Measurements from ENCODE around the gene HCFC2.

Gene HCFC2

GRCh38 chr12:104049278-104049902 is 14.9 kb upstream of the HCFC2 start:
- Mint-ChIP-seq H3K27ac (no peak overlapping the region), H3K4me3 (no peak overlapping the region), H3K4me1 (peaks cover 12% of the 10 kb centered on the region), H3K36me3 (no peaks in the 10 kb centered on the region), H3K9me3 (no peaks in the 10 kb centered on the region), H3K27me3 (peaks cover 42% of the 10 kb centered on the region)
- no peak for ATAC-seq

- H3K9me3 Mint-ChIP-seq: no peaks in the 10 kb centered on the region
- H3K36me3 Mint-ChIP-seq: no peaks in the 10 kb centered on the region
- H3K27ac Mint-ChIP-seq: no peak within 1 kb of the TSS
- H3K27me3 Mint-ChIP-seq: peaks cover 47% of the 10 kb centered on the region
- H3K4me1 Mint-ChIP-seq: peaks cover 12% of the 10 kb centered on the region
- ATAC-seq: no peak
- H3K4me3 Mint-ChIP-seq: peak within 1 kb of the TSS; percentile 33
These were observed 14.4 kb upstream of the HCFC2 start, which contains the start of gene GLT8D2 for GRCh38 chr12:104049903-104050356. TSS of gene GLT8D2 (minus strand) at chr12:104050187. CDS start at chr12:104019648, 30,539 bp downstream.

GRCh38 chr12:104050436-104050835 is 13.9 kb upstream of the HCFC2 start:
- peaks cover 49% of the 10 kb centered on the region for H3K27me3 Mint-ChIP-seq
- H3K4me3 Mint-ChIP-seq: no peak overlapping the region
- no peaks in the 10 kb centered on the region for H3K9me3 Mint-ChIP-seq
- peaks cover 8% of the 10 kb centered on the region for H3K4me1 Mint-ChIP-seq
- no peak overlapping the region for H3K27ac Mint-ChIP-seq
- H3K36me3 Mint-ChIP-seq: no peaks in the 10 kb centered on the region
- ATAC-seq: no peak

DNA sequence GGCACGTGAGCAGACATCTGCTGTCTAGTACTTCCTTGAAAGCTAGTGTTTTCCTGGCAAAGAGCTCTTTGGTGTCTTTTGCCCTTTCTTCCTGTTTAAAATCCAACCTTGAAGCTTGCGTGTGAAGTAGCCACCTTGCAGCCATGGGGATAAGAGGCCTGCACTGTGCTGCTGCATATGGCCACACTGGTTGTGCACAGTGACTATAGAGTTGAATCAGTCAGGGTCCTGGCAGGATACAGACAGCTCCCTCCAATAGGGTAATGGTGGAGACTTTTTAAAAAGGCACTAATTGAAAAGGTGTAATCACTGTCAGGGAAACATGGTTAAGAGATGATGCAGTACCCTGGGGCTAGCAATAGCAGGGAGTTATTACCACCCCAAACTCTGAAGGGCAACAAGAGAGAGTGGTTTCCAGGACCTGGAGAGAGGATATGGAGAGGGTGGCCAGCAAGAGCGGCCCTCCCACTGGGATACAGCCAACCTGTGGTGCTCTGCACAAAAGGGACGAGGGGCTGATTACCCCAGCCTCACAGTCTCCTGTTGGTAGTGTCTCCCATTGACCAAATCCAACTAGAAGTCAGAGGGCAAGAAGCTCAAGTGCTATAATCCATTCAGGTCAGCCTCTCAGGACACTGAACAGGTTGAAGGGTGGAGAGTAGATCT is 9.5 kb upstream of the HCFC2 start:
- no peak for ATAC-seq
- Mint-ChIP-seq H3K36me3 (no peaks in the 10 kb centered on the region), H3K27me3 (peaks cover 54% of the 10 kb centered on the region), H3K4me1 (peaks cover 5% of the 10 kb centered on the region), H3K9me3 (peaks cover 3% of the 10 kb centered on the region), H3K4me3 (no peak overlapping the region), H3K27ac (no peak overlapping the region)

GRCh38 chr12:104055686-104056388 is 8.5 kb upstream of the HCFC2 start:
- Mint-ChIP-seq H3K9me3 (peaks cover 3% of the 10 kb centered on the region), H3K4me3 (no peak overlapping the region), H3K36me3 (no peaks in the 10 kb centered on the region), H3K4me1 (no peaks in the 10 kb centered on the region), H3K27ac (no peak overlapping the region), H3K27me3 (peaks cover 43% of the 10 kb centered on the region)
- ATAC-seq: no peak

- ATAC-seq: no peak
- Mint-ChIP-seq H3K27me3 (peaks cover 37% of the 10 kb centered on the region), H3K36me3 (no peaks in the 10 kb centered on the region), H3K4me3 (no peak overlapping the region), H3K27ac (no peak overlapping the region), H3K4me1 (no peaks in the 10 kb centered on the region), H3K9me3 (peaks cover 3% of the 10 kb centered on the region)
These were observed 7.8 kb upstream of the HCFC2 start for GRCh38 chr12:104056419-104056972.

GRCh38 chr12:104057771-104058197 is 6.5 kb upstream of the HCFC2 start:
- H3K27me3 Mint-ChIP-seq: peaks cover 31% of the 10 kb centered on the region
- no peak overlapping the region for H3K4me3 Mint-ChIP-seq
- H3K36me3 Mint-ChIP-seq: no peaks in the 10 kb centered on the region
- ATAC-seq: no peak
- no peaks in the 10 kb centered on the region for H3K4me1 Mint-ChIP-seq
- H3K27ac Mint-ChIP-seq: no peak overlapping the region
- H3K9me3 Mint-ChIP-seq: peaks cover 3% of the 10 kb centered on the region

DNA sequence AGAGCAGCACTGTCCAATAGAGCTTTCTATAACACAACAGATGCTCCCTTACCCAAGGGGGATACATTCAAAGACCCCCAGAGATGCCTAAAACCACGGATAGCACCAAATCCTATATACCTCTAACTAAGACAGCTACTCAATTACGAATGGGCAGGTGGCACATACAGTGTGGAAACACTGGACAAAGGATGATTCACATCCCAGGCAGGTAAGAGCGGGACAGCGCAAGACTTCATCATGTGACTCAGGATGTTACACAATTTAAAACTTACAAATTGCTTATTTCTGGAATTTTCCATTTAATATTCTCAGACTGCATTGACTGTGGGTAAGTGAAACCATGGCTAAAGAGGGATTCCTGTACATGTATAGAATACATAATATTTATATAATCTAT is 5.5 kb upstream of the HCFC2 start:
- ATAC-seq: no peak
- Mint-ChIP-seq H3K27ac (no peak overlapping the region), H3K4me3 (no peak overlapping the region), H3K4me1 (no peaks in the 10 kb centered on the region), H3K27me3 (peaks cover 21% of the 10 kb centered on the region), H3K9me3 (peaks cover 3% of the 10 kb centered on the region), H3K36me3 (no peaks in the 10 kb centered on the region)

GRCh38 chr12:104059963-104060362 is 4.4 kb upstream of the HCFC2 start:
- no peak for ATAC-seq
- H3K4me1 Mint-ChIP-seq: peaks cover under 1% of the 10 kb centered on the region
- H3K4me3 Mint-ChIP-seq: no peak overlapping the region
- H3K9me3 Mint-ChIP-seq: peaks cover 3% of the 10 kb centered on the region
- H3K27me3 Mint-ChIP-seq: peaks cover 9% of the 10 kb centered on the region
- no peak overlapping the region for H3K27ac Mint-ChIP-seq
- no peaks in the 10 kb centered on the region for H3K36me3 Mint-ChIP-seq

DNA sequence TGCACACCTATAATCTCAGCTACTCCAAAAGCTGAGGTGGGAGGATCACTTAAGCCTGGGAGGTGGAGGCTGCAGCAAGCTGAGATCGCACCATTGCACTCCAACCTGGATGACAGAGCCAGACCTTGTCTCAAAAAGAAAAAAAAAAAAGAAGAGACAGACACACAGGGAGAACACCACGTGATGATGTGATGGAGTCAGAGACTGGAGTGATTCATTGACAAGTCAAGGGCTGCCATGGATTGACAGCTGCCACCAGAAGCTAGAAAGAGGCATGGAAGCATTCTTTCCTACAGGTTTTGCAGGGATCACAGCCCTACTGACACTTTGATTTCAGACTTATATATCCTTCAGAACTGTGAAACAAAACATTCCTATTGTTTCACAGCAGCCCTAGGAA is 3.5 kb upstream of the HCFC2 start:
- peaks cover 3% of the 10 kb centered on the region for H3K9me3 Mint-ChIP-seq
- H3K27me3 Mint-ChIP-seq: peaks cover 5% of the 10 kb centered on the region
- H3K36me3 Mint-ChIP-seq: no peaks in the 10 kb centered on the region
- ATAC-seq: no peak
- H3K4me1 Mint-ChIP-seq: peaks cover 9% of the 10 kb centered on the region
- no peak overlapping the region for H3K4me3 Mint-ChIP-seq
- no peak overlapping the region for H3K27ac Mint-ChIP-seq

DNA sequence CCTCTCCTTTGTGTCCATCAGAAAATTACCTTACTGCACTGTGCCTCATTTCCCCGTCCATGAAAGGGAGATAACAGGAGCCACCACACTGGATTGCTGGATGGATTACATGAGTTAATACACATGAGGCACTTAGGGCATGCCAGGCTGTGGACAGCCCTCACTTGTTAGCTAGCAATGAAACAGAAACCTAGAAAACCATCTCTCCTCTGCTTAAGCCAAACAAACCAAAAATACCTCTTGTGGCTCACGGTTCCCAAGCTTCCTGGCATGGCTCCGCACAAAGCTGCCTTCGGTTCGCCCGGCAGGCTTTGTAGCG is 660 bp upstream of the HCFC2 start:
- peak; percentile 45 for ATAC-seq
- peaks cover 12% of the 10 kb centered on the region for H3K4me1 Mint-ChIP-seq
- peak overlapping the region; percentile 99 for H3K4me3 Mint-ChIP-seq
- no peaks in the 10 kb centered on the region for H3K9me3 Mint-ChIP-seq
- H3K36me3 Mint-ChIP-seq: no peaks in the 10 kb centered on the region
- peak overlapping the region; percentile 81 for H3K27ac Mint-ChIP-seq
- H3K27me3 Mint-ChIP-seq: no peaks in the 10 kb centered on the region

GRCh38 chr12:104064842-104065427 is 604 bp downstream of the HCFC2 start:
- Mint-ChIP-seq H3K9me3 (no peaks in the 10 kb centered on the region), H3K4me3 (peak overlapping the region; percentile 99), H3K27ac (peak overlapping the region; percentile 81), H3K27me3 (no peaks in the 10 kb centered on the region), H3K4me1 (peaks cover 12% of the 10 kb centered on the region), H3K36me3 (no peaks in the 10 kb centered on the region)
- no peak for ATAC-seq

- no peak for ATAC-seq
- no peaks in the 10 kb centered on the region for H3K9me3 Mint-ChIP-seq
- H3K4me3 Mint-ChIP-seq: no peak overlapping the region
- H3K27me3 Mint-ChIP-seq: no peaks in the 10 kb centered on the region
- H3K27ac Mint-ChIP-seq: no peak overlapping the region
- H3K4me1 Mint-ChIP-seq: peaks cover 5% of the 10 kb centered on the region
- peaks cover 27% of the 10 kb centered on the region for H3K36me3 Mint-ChIP-seq
These were observed 7.8 kb downstream of the HCFC2 start for GRCh38 chr12:104072099-104072498.

DNA sequence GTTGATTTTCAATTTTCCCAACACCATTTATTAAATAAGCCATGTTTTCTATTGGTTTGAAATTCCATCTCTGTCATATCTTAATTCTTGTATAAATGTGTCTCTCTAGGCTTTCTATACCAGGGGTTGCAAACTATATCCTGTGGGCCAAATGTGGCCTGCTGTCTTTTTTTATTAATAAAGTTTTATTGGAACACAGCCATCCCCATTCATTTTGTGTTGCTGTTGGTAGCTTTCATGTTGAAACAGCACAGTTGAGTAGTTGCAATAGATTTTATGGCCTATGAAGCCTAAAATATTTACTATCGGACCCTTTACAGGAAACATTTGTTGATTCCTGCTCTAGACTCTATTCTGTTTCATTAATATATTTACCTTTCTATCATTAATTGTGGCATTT is 9.4 kb downstream of the HCFC2 start:
- Mint-ChIP-seq H3K9me3 (no peaks in the 10 kb centered on the region), H3K36me3 (peaks cover 34% of the 10 kb centered on the region), H3K27me3 (no peaks in the 10 kb centered on the region), H3K27ac (no peak overlapping the region), H3K4me3 (no peak overlapping the region), H3K4me1 (peaks cover 5% of the 10 kb centered on the region)
- ATAC-seq: no peak

- no peaks in the 10 kb centered on the region for H3K9me3 Mint-ChIP-seq
- peaks cover 6% of the 10 kb centered on the region for H3K4me1 Mint-ChIP-seq
- H3K4me3 Mint-ChIP-seq: no peak overlapping the region
- H3K36me3 Mint-ChIP-seq: peaks cover 29% of the 10 kb centered on the region
- no peak overlapping the region for H3K27ac Mint-ChIP-seq
- H3K27me3 Mint-ChIP-seq: no peaks in the 10 kb centered on the region
- ATAC-seq: no peak
These were observed 14.7 kb downstream of the HCFC2 start for GRCh38 chr12:104079024-104079423.
